ENCODE data around the gene PHYH. TPM values are rescaled to one million over a fixed set of nuclear protein-coding genes. Genes with fewer than 3 reads are reported as not detected.
A peak's percentile ranks its signal among the peaks of the same experiment; 100 is the strongest.

Gene PHYH
- total RNA-seq, 2 experiments from 2014 or later, result 14.6 to 16.3 TPM

DNA sequence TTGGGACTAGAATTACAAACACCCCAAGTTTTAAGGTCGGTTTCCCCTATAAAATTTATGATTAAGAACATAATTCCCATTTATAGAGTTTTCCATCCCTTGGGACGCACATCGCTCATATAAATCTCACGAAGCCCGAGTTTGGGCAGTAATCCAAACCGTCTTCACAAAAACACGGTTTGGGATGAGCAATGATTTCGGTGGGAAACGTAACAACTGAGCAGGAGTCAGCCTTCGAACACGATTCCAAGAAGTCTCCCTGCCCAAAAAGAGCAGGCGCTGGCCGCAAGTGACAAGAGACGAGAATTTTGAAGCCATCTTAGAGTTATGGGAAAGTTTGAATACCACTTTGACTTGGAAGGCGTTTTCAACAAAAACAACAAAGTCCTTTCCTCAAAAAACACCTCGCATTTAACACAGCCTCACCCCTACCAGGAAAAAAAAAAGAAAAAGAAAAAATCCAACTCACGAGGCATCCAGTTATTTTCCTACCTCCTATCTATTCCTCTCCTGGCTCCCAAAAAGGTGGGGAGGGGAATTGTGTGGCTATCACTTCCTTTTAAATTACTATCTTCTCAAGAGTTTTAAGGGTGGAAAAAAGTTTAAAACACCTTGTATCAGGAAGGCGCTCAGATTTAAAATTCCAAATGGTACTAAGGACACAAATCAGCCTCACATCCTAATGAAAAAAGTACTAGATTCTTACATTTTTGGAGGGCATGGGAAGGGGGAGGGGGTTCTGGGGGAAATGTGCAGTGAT, 46.6 kb upstream of the PHYH start:
- H3K27ac Mint-ChIP-seq, result peak overlapping the region; percentile 87
- TF ChIP-seq, protein P1, sequence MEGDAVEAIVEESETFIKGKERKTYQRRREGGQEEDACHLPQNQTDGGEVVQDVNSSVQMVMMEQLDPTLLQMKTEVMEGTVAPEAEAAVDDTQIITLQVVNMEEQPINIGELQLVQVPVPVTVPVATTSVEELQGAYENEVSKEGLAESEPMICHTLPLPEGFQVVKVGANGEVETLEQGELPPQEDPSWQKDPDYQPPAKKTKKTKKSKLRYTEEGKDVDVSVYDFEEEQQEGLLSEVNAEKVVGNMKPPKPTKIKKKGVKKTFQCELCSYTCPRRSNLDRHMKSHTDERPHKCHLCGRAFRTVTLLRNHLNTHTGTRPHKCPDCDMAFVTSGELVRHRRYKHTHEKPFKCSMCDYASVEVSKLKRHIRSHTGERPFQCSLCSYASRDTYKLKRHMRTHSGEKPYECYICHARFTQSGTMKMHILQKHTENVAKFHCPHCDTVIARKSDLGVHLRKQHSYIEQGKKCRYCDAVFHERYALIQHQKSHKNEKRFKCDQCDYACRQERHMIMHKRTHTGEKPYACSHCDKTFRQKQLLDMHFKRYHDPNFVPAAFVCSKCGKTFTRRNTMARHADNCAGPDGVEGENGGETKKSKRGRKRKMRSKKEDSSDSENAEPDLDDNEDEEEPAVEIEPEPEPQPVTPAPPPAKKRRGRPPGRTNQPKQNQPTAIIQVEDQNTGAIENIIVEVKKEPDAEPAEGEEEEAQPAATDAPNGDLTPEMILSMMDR (IDR thresholded peaks at IDR 0.05), result no peak
- DNase-seq, result no peak
- peak overlapping the region; percentile 77 for H3K4me3 Mint-ChIP-seq
- H3K27me3 Mint-ChIP-seq, result no peaks in the 10 kb centered on the region
- H3K9me3 Mint-ChIP-seq, result no peaks in the 10 kb centered on the region
- H3K36me3 Mint-ChIP-seq (ENCODE audit: low read depth), result peaks cover 25% of the 10 kb centered on the region
- peaks cover 45% of the 10 kb centered on the region for H3K4me1 Mint-ChIP-seq (ENCODE audit: low read depth)
- intact Hi-C loops (cut with micrococcal nuclease), result no loop called here
- no peak for ATAC-seq
- ChIA-PET CTCF (no interaction called here), POLR2A (no interaction called here)

DNA sequence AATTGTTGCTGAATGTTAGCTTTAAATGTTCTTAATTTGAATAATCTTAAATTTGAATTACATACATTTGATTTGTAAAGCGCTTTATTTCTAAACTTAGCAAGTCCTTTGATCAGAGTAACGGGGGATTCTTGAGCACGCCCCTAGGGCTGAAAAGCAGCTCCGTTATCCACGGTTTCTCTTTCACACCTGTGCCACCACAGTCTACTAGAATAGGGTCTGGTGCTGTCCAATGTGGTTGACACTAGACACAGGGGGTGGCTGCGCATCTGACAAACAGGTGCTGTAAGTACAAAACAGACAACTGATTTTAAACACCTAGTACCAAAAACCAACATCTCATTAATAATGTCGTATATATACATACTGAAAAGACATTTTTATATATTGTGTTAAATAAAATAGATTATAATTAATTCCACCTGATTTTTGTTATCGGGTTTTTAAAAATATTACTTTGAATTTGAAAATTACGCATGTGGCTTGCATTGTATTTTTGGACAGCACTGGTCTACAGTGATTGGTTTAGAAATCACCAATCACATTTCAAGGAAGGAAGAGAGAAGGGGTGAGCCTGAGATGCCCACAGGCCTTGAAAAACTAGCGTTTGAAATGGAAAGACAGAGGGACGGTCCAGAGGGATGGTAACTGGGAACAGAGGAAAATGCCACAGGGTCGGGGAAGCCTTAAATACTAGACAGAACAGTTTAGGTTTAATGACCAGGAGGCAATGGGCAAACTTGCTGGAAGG, 40.9 kb upstream of the PHYH start:
- TF ChIP-seq, protein P1 (IDR thresholded peaks at IDR 0.05), result no peak
- intact Hi-C loops (cut with micrococcal nuclease), result no loop called here
- peak overlapping the region; percentile 44 for H3K4me3 Mint-ChIP-seq
- DNase-seq (peak; percentile 66), ATAC-seq (peak; percentile 96)
- no peaks in the 10 kb centered on the region for H3K9me3 Mint-ChIP-seq
- H3K27me3 Mint-ChIP-seq, result no peaks in the 10 kb centered on the region
- H3K27ac Mint-ChIP-seq, result peak overlapping the region; percentile 34
- POLR2A ChIA-PET, result interaction anchor here (0.9 kb wide), 1 partner anchor 13 kb away, joined by 3 read pairs; no protein-coding TSS in a partner anchor
- peaks cover 40% of the 10 kb centered on the region for H3K4me1 Mint-ChIP-seq (ENCODE audit: low read depth)
- peaks cover 59% of the 10 kb centered on the region for H3K36me3 Mint-ChIP-seq (ENCODE audit: low read depth)
- CTCF ChIA-PET, result interaction anchor here (1.4 to 2.1 kb wide), 4 partner anchors 11 to 179 kb away, joined by 3 to 6 read pairs (median 3); partner anchors contain the start of gene MCM10

DNA sequence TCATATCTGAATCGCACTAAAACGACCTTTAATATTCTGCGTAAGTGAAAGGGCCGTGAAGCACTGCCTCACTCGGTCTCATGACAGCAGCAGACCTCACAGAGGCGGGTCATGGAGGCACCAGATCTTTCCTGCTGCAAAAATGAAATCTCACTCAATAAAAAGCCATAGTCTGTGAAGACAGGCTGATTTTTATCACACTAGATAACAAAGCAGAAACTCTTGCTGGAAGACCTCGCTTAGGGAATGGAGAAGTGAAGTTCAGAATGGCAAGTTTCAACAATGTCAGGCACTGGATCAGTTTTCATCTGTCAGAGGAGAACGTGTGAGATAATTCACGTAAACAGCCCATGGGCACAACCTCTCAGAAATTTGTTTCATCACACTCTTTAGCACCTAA, 40.2 kb upstream of the PHYH start:
- peak; percentile 11 for ATAC-seq
- Mint-ChIP-seq H3K27ac (peak overlapping the region; percentile 65), H3K9me3 (no peaks in the 10 kb centered on the region), H3K4me3 (peak overlapping the region; percentile 11), H3K4me1 (ENCODE audit: low read depth) (peaks cover 33% of the 10 kb centered on the region), H3K36me3 (ENCODE audit: low read depth) (peaks cover 53% of the 10 kb centered on the region), H3K27me3 (no peaks in the 10 kb centered on the region)
- CTCF ChIA-PET, result interaction anchor here (1.4 to 2.1 kb wide), 3 partner anchors 12 to 38 kb away, joined by 3 to 6 read pairs (median 3); no protein-coding TSS in a partner anchor
- intact Hi-C loops (cut with micrococcal nuclease), result no loop called here
- DNase-seq, result no peak
- TF ChIP-seq, protein P1 (IDR thresholded peaks at IDR 0.05), result no peak
- POLR2A ChIA-PET, result no interaction called here

DNA sequence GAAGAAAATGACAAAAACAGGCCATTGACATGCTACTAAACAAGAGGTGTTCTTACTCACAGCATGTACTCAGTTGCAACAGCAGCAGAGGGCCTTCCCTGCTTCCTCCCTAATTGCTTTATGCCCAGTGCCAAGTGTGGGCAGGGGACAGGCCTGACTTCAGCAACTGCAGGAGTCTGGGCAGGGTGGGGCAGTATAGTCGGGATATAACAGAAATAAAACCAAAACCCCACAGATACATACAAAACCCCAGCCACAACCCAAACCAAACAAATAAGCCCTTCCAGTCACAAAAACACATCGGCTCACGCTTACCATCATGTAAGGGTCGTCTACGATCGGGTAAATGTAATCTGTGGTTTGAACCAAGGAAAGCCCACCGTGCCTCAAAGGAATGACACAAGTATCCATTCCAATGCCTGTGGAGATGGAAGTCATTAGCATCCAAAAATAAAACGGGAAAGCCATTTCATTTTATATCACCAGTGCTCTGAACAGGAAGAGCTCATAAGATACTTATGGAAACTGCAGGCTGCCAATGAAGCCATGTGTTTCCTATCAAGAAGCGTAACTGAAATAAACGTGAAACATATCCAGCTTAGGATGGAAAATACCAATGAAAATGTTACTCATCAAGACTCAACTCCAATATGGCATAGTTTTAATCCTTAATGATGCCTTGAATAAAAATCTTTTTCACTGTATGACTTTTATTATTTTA, 38.7 kb upstream of the PHYH start:
- DNase-seq, result no peak
- no peak overlapping the region for H3K27ac Mint-ChIP-seq
- POLR2A ChIA-PET, result no interaction called here
- TF ChIP-seq, protein P1 (IDR thresholded peaks at IDR 0.05), result no peak
- peaks cover 24% of the 10 kb centered on the region for H3K4me1 Mint-ChIP-seq (ENCODE audit: low read depth)
- H3K36me3 Mint-ChIP-seq (ENCODE audit: low read depth), result peaks cover 46% of the 10 kb centered on the region
- no peak for ATAC-seq
- H3K27me3 Mint-ChIP-seq, result no peaks in the 10 kb centered on the region
- H3K9me3 Mint-ChIP-seq, result no peaks in the 10 kb centered on the region
- CTCF ChIA-PET, result interaction anchor here (1.2 kb wide), 1 partner anchor 102 kb away, joined by 4 read pairs; no protein-coding TSS in a partner anchor
- no peak overlapping the region for H3K4me3 Mint-ChIP-seq
- intact Hi-C loops (cut with micrococcal nuclease), result no loop called here

Data from activated CD8-positive, alpha-beta T cell treated with anti-CD3 and anti-CD28 coated beads for 36 hours (primary cell).